GM23248 (cell line): ENCODE results near the gene STK38.

Experiments used
- EZH2 ChIP-seq: fragments of 200-600 bp; sonication (generic); IDR thresholded peaks from 2 replicates; pipeline ENCODE4 v1.6.1; 2018; ENCODE audit warnings: antibody characterized with exemption, mild to moderate bottlenecking; ENCODE audit not compliant: insufficient read depth, poor library complexity, severe bottlenecking
- EZH2phosphoT487 ChIP-seq: fragments of 200-600 bp; sonication (generic); IDR thresholded peaks from 2 replicates; pipeline ENCODE4 v1.6.1; 2018; ENCODE audit warnings: antibody characterized with exemption, moderate library complexity, mild to moderate bottlenecking, low read depth; ENCODE audit not compliant: insufficient read depth

DNA sequence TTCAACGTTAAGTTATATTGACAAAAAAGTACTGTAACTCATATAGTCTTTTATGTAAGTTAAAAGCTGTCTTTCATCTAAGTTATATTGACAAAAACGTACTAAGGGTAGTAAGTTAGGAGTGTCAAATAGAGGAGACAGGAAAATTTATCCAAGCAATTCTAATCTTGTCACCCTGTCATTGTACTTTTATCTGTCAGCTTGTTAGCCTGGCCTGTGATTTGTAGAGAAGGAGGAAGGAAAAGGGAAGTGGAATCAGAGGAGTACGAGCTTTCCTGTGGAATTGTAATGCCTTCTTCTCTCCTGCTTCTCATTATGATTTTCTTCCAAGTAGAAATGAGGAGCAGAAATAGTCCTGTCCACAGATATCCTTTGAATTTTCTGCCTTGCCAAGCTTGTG is 85.6 kb downstream of the STK38 start:
- TF ChIP-seq EZH2: no peak
- no peak for TF ChIP-seq EZH2phosphoT487
